Measurements from ENCODE around the gene COG5. TPM values are rescaled to one million over a fixed set of nuclear protein-coding genes. Genes with fewer than 3 reads are reported as not detected.

Gene COG5
- total and polyA plus RNA-seq, 2 experiments from 2014 or later, result 15.4 to 36.5 TPM

GRCh38 chr7:107396081-107396480 lies 167.6 kb downstream of the COG5 start:
- Mint-ChIP-seq H3K27me3 (ENCODE audit: insufficient read depth, low read depth, poor library complexity) (no peaks in the 10 kb centered on the region), H3K27ac (no peak overlapping the region), H3K4me3 (no peak overlapping the region), H3K36me3 (ENCODE audit: low read depth) (peaks cover 4% of the 10 kb centered on the region; the same call in 1 of the 3 replicates), H3K9me3 (peaks cover 5% of the 10 kb centered on the region; the same call in 1 of the 3 replicates), H3K4me1 (peaks cover 5% of the 10 kb centered on the region)
- Histone ChIP-seq H2AFZ (no peak overlapping the region), H3K79me2 (replicated peaks; ENCODE audit: insufficient read depth) (no peaks in the 10 kb centered on the region), H3K27me3 (ENCODE audit: insufficient read depth) (no peaks in the 10 kb centered on the region), H3K4me3 (no peak overlapping the region), H3F3A (replicated peaks; ENCODE audit: low read depth) (no peaks in the 10 kb centered on the region), H3K4me2 (no peak overlapping the region), H3K4me1 (ENCODE audit: insufficient read depth) (peaks cover 4% of the 10 kb centered on the region; the same call in 1 of the 2 replicates), H3K27ac (ENCODE audit: low read depth) (no peak overlapping the region), H3K9me2 (ENCODE audit: insufficient read depth) (no peaks in the 10 kb centered on the region), H3K36me3 (ENCODE audit: insufficient read depth) (no peaks in the 10 kb centered on the region), H4K20me1 (replicated peaks; ENCODE audit: insufficient read depth) (no peaks in the 10 kb centered on the region; the same call in 1 of the 2 replicates)
- DNase-seq (ENCODE audit: low spot score) (no peak), ATAC-seq (no peak)
- TF ChIP-seq CTCF (conservative IDR thresholded peaks at IDR 0.05; ENCODE audit: low read depth in 2 of 2) (no peak), ZNF331 (CRISPR knock-in tag; IDR thresholded peaks at IDR 0.05; ENCODE audit: low read depth) (no peak), CREB1 (CRISPR knock-in tag; IDR thresholded peaks at IDR 0.05; ENCODE audit: low read depth) (no peak), EZH2 (IDR thresholded peaks at IDR 0.05; ENCODE audit: low read depth, unreplicated experiment) (no peak), ETS1 (IDR thresholded peaks at IDR 0.05) (no peak), ZNF462 (CRISPR knock-in tag; IDR thresholded peaks at IDR 0.05) (no peak), EZH2phosphoT487 (IDR thresholded peaks at IDR 0.05; ENCODE audit: unreplicated experiment) (no peak), JUNB (IDR thresholded peaks at IDR 0.05; ENCODE audit: unreplicated experiment) (no peak), REST (IDR thresholded peaks at IDR 0.05; ENCODE audit: unreplicated experiment) (no peak), NANOG (IDR thresholded peaks at IDR 0.05; ENCODE audit: borderline replicate concordance) (no peak), POLR2AphosphoS5 (IDR thresholded peaks at IDR 0.05; ENCODE audit: low read depth) (no peak), STAT1 (IDR thresholded peaks at IDR 0.05; ENCODE audit: unreplicated experiment) (no peak)
